OCI-M2 (cell line): ENCODE data around the gene CDH23.

Experiments
- DNase-seq: peaks from one replicate; lab custom pipeline; 2025; ENCODE audit not compliant: unreplicated experiment; lab: John Stamatoyannopoulos, UW

CDH23 gene

GRCh38 chr10:71392292-71392691, 4.4 kb upstream of the CDH23 start:
- no peak for DNase-seq

- DNase-seq: no peak
Observed at GRCh38 chr10:71392791-71393781, 3.6 kb upstream of the CDH23 start.

- no peak for DNase-seq
Observed at GRCh38 chr10:71393841-71394475, 2.8 kb upstream of the CDH23 start.

- DNase-seq: no peak
Observed at GRCh38 chr10:71394926-71395562, 1.7 kb upstream of the CDH23 start.

- DNase-seq: no peak
Observed at GRCh38 chr10:71395621-71396020, 1.1 kb upstream of the CDH23 start.

GRCh38 chr10:71396084-71396710, 523 bp upstream of the CDH23 start:
- no peak for DNase-seq

GRCh38 chr10:71397296-71398212, 834 bp downstream of the CDH23 start:
- DNase-seq: no peak

- no peak for DNase-seq
Observed at GRCh38 chr10:71398976-71399375, 2.3 kb downstream of the CDH23 start.

GRCh38 chr10:71399946-71400345, 3.2 kb downstream of the CDH23 start:
- DNase-seq: no peak

GRCh38 chr10:71401056-71401455, 4.3 kb downstream of the CDH23 start:
- DNase-seq: no peak

- no peak for DNase-seq
Observed at GRCh38 chr10:71402005-71402404, 5.3 kb downstream of the CDH23 start.

- no peak for DNase-seq
Observed at GRCh38 chr10:71404503-71405295, 8.0 kb downstream of the CDH23 start.

- no peak for DNase-seq
Observed at GRCh38 chr10:71406878-71407277, 10.2 kb downstream of the CDH23 start.

- no peak for DNase-seq
Observed at GRCh38 chr10:71408436-71409225, 11.9 kb downstream of the CDH23 start.

- DNase-seq: no peak
Observed at GRCh38 chr10:71409516-71410104, 12.9 kb downstream of the CDH23 start.

- no peak for DNase-seq
Observed at GRCh38 chr10:71413581-71413980, 16.9 kb downstream of the CDH23 start.

GRCh38 chr10:71414359-71414758, 17.6 kb downstream of the CDH23 start:
- DNase-seq: no peak

GRCh38 chr10:71419002-71419540, 22.4 kb downstream of the CDH23 start:
- DNase-seq: no peak
